ENCODE measurements around the gene ZNF48.
"Not testable (repeated sequence)": the region's sequence is repeated elsewhere in the genome, so short reads cannot be mapped to it uniquely, and the experiment has no call there.

Gene ZNF48

DNA sequence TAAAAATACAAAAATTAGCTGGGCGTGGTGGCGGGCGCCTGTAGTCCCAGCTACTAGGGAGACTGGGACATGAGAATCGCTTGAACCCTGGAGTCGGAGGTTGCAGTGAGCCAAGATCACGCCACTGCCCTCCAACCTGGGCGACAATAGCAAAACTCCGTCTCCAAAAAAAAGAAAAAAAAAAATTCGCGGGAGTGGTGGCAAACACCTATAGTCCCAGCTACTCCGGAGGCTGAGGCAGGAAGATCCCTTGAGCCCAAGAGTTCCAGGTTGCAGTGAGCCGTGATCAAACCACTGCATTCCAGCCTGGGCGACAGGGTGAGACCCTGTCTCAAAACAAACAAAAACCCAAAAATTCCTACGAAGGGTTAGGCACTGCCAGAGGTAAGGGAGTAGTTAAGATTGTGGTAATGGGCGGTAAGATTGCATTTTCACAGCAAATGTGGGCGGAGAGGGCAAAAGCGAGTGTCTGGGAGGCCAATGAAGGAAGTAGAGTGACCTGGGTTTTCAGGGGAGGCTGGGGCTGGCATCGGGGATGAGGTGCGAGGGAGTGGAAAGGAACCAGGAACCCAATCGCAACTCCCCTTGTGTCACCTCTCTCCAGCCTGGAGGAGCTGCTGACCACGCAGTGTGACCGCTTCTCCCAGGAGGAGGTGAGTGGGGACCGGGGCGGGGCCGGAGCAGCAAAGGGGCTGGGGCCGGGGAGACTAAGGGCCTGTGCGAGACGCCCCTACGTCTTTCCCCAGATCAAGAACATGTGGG, 18.0 kb upstream of the ZNF48 start:
- no peak for DNase-seq (ENCODE audit: extremely low read depth in 1 of 2, low read depth in 1 of 2)

DNA sequence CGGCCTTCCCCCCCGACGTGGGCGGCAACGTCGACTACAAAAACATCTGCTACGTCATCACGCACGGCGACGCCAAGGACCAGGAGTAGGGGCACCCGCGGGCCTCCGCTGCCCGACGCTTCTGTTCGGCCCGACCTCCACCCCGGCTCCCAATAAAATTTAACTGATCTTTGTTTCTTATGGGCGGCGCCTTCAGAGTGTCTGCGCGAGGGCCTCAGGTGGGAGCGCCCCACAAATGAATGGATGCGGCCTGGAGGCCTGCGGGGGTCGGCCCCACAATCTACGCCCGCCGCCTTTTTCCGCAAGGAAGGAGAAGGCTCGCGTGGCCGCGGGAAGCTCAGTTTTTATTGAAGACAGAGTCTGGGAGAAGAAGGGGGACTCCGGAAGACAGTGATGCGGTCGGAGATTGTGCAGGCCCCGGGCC, 17.4 kb upstream of the ZNF48 start:
- peak; percentile 57 to 80 for DNase-seq (ENCODE audit: extremely low read depth in 1 of 2, low read depth in 1 of 2)

GRCh38 chr16:30378236-30379157, 16.7 kb upstream of the ZNF48 start:
- DNase-seq (ENCODE audit: extremely low read depth in 1 of 2, low read depth in 1 of 2), result peak; percentile 98 to 100

- DNase-seq (ENCODE audit: extremely low read depth in 1 of 2, low read depth in 1 of 2), result no peak
Measured at GRCh38 chr16:30379158-30379783, 15.9 kb upstream of the ZNF48 start.

DNA sequence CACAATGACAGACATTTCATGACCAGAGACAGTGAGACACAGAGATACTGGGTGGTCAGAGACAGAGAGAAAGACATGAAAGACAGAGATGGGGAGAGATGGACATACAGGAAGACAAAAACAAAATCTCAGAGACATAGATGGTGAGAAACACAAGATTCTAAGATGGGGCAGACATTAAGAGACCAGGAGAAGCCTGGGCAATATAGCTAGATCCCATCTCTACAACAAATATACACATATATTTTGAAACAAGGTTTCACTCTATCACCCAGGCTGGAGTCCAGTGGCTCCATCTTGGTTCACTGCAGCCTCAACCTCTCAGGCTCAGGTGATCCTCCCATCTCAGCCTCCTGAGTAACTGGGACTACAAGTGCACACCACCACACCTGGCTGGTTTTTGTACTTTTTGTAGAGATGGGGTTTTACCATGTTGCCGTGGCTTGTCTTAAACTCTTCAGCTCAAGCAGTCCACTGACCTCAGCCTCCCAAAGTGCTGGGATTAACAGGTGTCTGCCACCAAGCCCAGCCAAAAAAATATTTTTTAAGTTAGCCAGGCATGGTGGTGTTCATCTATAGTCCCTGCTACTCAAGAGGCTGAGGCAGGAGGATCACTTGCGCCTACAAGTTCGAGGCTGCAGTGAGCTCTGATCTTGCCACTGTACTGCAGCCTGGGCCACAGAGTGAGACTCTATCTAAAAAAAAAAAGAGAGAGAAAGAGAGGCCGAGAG, 15.0 kb upstream of the ZNF48 start:
- DNase-seq (ENCODE audit: extremely low read depth in 1 of 2, low read depth in 1 of 2), result no peak

DNA sequence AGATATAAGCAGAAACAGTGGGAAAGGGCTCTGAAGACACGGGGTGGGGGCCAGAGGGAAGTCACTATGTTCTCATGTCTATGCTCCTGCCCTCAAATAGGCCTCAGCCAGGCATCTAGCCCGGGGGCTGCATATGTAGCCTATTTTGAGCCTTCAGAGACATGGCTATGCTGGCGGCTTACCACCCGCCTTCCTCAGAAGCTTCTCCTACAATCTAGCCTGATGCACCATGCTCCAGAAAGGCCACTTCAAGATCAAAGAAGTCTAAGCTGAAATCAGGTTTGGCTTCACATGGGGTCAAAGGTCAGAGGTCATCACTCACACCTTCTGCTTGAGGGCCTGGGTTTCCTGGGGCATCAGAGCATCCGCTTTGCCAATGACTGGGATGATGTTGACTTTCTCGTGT, 14.4 kb upstream of the ZNF48 start:
- no peak for DNase-seq (ENCODE audit: extremely low read depth in 1 of 2, low read depth in 1 of 2)

DNA sequence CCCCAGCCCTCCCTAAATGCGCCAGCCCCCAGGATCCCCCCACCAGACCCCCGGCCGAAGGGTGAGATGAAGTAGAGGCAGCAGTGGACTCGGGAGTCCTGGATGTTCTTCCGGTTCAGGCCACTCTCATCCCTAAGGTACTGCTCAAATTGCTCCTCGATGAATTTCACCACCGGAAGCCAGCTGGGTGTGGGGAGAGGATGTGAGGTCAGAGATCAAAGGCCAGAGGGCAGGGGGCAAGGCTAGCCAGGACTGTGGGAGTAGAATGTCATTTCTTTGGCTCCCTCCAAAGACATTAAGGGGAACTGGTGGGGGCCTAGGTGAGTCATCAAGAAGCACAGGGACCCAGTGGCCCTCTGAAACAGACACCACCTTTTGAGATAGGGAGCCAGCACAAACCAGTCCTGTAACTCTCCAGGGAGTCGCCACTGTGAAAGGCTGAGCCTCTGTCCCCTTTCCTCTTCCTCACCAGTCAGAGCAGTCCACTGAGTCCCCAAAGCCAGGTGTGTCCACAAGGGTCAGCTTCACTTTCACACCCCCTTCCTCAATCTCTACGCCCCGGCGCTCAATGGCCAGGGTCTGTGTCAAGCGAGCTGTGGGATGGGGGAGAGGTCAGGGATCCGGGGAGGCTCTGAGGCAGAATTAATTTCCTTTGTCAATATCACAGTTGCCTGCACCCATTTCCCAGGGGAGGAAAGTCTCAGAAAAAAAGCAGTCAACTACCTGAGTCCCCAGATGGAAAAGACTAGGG, 13.8 kb upstream of the ZNF48 start:
- DNase-seq (ENCODE audit: extremely low read depth in 1 of 2, low read depth in 1 of 2), result no peak

DNA sequence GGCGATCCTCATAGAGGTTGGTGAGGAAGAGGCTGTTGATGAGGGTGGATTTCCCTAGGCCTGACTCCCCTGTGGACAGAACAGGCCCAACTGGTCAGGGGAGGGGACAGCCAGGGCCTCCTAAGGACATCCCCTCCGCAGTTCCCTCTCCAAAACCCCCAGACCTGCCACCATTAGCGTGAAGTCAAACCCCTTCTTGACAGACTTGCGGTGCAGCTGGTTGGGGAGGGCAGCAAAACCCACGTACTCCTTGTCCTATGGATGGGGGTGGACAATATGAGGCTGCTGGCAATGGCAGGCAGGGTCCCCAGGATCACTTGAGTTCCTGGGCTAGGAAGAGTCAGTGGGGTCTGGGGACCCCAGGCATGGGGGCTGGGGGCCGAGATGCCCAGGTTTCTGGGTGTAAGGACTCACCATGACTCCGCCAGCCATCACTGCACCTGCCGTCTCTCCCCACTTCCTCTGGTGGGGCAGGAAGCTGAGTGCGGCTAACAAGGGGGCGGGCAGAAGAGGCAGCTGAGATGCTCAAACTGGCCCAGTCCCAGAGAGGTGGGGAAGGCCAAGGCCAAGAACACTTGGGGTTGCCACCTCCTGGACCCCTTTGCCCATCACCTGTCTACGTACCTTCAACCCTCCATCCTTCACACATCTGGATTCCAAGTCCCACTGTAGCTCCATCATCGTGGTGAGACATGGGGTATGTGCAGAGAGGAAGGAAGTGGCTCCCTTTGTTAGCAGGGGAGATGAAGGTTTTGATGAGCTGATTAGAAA, 12.9 kb upstream of the ZNF48 start, which contains the start of gene SEPTIN1:
TSS of gene SEPTIN1 (minus strand) at position 451 of the 771 bp plus-strand sequence. CDS start at position 432, 19 bp downstream.
- DNase-seq (ENCODE audit: extremely low read depth in 1 of 2, low read depth in 1 of 2), result peak; percentile 65 to 81

- DNase-seq (ENCODE audit: extremely low read depth in 1 of 2, low read depth in 1 of 2), result no peak
Measured at GRCh38 chr16:30383521-30383920, 11.7 kb upstream of the ZNF48 start.

DNA sequence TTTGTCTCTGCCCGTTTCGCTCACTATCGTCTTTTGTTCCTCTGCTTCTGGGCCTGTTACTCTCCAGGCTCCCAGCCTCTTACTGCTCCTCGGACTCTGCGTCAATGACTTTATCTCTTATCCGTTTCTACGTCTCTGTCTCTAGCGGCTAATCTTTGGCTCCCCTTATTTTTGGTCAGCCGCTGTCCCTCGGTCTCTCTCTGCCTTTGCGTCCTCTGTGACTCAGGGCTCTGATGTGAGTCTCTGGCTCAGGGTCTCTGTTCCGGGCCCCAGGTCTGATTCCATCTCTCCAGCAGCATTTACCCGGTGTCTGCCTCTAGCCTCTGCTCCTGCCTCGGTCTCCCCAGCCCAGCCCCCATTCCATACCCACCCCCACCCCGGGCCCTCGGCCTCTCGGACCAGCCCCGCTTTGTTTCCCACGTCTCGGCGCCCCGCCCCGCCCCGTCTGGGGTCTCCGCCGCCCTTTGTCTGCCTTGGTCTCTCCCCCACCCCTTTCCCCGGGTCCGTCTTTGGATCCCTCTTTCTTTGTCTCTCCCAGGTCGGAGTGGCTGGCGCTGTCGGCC, 547 bp upstream of the ZNF48 start:
- DNase-seq (ENCODE audit: extremely low read depth in 1 of 2, low read depth in 1 of 2), result no peak

GRCh38 chr16:30395992-30396585, 869 bp downstream of the ZNF48 start:
- no peak for DNase-seq (ENCODE audit: extremely low read depth in 1 of 2, low read depth in 1 of 2)

- DNase-seq (ENCODE audit: extremely low read depth in 1 of 2, low read depth in 1 of 2), result not testable (repeated sequence)
Measured at GRCh38 chr16:30396627-30397026, 1.4 kb downstream of the ZNF48 start.

- DNase-seq (ENCODE audit: extremely low read depth in 1 of 2, low read depth in 1 of 2), result no peak
Measured at GRCh38 chr16:30397056-30397455, 1.8 kb downstream of the ZNF48 start.

DNA sequence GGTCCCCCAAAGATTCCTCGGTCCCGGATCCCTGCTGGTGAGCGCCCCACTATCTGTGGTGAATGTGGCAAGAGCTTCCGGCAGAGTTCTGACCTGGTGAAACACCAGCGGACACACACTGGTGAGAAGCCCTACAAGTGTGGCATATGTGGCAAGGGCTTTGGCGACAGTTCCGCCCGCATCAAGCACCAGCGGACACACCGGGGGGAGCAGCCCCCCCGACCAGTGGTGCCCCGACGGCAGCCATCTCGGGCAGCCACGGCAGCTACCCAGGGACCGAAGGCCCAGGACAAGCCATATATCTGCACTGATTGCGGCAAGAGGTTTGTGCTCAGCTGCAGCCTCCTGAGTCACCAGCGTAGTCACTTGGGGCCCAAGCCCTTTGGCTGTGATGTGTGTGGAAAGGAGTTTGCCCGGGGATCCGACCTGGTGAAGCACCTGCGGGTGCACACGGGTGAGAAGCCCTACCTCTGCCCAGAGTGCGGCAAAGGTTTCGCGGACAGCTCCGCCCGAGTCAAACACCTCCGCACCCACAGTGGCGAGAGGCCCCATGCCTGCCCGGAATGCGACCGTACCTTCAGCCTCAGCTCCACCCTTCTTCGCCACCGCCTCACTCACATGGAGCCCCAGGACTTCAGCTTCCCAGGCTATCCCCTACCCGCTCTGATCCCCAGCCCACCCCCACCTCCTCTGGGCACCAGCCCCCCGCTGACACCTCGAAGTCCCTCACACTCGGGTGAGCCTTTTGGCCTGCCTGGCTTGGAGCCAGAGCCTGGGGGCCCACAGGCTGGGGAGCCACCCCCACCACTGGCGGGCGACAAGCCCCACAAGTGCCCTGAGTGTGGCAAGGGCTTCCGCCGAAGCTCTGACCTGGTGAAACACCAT, 2.8 kb downstream of the ZNF48 start:
- DNase-seq (ENCODE audit: extremely low read depth in 1 of 2, low read depth in 1 of 2), result no peak

GRCh38 chr16:30398661-30399434, 3.6 kb downstream of the ZNF48 start:
- no peak for DNase-seq (ENCODE audit: extremely low read depth in 1 of 2, low read depth in 1 of 2)

DNA sequence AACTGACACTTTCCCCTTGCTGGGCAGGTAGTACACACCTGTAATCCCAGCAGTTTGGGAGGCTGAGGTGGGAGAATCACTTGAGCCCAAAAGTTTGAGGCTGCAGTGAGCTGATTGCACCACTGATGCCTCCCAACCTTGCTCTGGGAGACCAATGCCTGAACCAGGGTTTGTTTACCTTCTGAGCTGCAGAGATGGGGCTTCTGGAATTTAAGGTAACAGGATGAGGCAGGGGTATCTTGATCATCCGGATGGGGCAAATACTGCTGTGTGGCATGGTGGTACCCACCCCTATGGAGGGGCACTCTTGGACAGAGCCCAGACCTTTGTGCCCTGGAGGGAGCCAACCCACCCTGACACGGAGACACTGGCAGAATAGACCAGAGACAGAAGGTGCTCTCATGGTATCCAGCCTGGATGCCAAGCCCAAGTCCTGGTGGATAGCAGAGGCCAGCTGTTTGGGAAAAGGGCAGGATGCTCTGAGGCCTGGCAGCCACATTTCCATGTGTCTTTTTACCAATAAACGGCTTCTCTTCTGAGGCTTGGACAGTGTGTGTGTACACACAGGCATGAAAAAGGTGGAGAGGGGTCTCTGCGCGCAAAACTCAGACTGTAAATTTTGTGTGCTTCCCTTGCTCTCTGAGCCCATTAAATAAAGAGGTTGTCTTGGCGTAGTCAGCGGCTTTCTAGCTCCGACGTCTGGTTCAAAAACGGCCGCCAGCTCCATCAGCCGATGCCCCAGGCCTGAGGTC, 4.4 kb downstream of the ZNF48 start:
- DNase-seq (ENCODE audit: extremely low read depth in 1 of 2, low read depth in 1 of 2), result no peak
